ENCODE results near the gene CCNC.

DNA sequence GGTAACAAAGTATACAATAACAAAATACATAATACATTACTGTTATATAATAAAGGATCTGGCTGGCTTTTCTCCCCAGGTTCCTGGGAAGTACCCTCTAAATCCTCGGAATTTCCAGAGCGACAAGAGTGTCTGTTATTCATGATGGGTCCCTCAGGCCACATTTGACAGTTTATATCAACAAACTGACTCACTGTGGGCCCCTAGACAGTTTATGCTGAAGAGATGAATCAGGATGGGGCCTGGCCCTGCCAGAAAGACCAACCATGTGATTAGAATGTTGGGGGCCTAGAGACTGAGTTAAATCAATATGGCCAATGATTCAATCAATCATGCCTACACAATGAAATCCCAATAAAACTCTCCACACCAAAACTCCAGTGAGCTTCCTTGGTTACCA is 66.7 kb downstream of the CCNC start:
- TF ChIP-seq, protein P1, sequence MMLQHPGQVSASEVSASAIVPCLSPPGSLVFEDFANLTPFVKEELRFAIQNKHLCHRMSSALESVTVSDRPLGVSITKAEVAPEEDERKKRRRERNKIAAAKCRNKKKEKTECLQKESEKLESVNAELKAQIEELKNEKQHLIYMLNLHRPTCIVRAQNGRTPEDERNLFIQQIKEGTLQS (CRISPR knock-in tag; conservative IDR thresholded peaks at IDR 0.05): no peak
- TF ChIP-seq, protein P2, sequence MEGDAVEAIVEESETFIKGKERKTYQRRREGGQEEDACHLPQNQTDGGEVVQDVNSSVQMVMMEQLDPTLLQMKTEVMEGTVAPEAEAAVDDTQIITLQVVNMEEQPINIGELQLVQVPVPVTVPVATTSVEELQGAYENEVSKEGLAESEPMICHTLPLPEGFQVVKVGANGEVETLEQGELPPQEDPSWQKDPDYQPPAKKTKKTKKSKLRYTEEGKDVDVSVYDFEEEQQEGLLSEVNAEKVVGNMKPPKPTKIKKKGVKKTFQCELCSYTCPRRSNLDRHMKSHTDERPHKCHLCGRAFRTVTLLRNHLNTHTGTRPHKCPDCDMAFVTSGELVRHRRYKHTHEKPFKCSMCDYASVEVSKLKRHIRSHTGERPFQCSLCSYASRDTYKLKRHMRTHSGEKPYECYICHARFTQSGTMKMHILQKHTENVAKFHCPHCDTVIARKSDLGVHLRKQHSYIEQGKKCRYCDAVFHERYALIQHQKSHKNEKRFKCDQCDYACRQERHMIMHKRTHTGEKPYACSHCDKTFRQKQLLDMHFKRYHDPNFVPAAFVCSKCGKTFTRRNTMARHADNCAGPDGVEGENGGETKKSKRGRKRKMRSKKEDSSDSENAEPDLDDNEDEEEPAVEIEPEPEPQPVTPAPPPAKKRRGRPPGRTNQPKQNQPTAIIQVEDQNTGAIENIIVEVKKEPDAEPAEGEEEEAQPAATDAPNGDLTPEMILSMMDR (IDR thresholded peaks at IDR 0.05): no peak
- TF ChIP-seq, protein P3, sequence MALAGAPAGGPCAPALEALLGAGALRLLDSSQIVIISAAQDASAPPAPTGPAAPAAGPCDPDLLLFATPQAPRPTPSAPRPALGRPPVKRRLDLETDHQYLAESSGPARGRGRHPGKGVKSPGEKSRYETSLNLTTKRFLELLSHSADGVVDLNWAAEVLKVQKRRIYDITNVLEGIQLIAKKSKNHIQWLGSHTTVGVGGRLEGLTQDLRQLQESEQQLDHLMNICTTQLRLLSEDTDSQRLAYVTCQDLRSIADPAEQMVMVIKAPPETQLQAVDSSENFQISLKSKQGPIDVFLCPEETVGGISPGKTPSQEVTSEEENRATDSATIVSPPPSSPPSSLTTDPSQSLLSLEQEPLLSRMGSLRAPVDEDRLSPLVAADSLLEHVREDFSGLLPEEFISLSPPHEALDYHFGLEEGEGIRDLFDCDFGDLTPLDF (CRISPR knock-in tag; IDR thresholded peaks at IDR 0.05): no peak
- TF ChIP-seq SP1 (CRISPR knock-in tag; conservative IDR thresholded peaks at IDR 0.05): no peak
- TF ChIP-seq, protein P4, sequence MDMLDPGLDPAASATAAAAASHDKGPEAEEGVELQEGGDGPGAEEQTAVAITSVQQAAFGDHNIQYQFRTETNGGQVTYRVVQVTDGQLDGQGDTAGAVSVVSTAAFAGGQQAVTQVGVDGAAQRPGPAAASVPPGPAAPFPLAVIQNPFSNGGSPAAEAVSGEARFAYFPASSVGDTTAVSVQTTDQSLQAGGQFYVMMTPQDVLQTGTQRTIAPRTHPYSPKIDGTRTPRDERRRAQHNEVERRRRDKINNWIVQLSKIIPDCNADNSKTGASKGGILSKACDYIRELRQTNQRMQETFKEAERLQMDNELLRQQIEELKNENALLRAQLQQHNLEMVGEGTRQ (CRISPR knock-in tag; IDR thresholded peaks at IDR 0.05): no peak
- TF ChIP-seq GRHL2 (CRISPR knock-in tag; IDR thresholded peaks at IDR 0.05; ENCODE audit: insufficient replicate concordance, severe bottlenecking): no peak
- TF ChIP-seq, protein P5, sequence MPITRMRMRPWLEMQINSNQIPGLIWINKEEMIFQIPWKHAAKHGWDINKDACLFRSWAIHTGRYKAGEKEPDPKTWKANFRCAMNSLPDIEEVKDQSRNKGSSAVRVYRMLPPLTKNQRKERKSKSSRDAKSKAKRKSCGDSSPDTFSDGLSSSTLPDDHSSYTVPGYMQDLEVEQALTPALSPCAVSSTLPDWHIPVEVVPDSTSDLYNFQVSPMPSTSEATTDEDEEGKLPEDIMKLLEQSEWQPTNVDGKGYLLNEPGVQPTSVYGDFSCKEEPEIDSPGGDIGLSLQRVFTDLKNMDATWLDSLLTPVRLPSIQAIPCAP (CRISPR knock-in tag; IDR thresholded peaks at IDR 0.05): no peak
- no peak for TF ChIP-seq ZNF232 (CRISPR knock-in tag; IDR thresholded peaks at IDR 0.05)
